Bronchial smooth muscle cell (primary cell): ENCODE results near the gene AGER. TPM values are rescaled to one million over a fixed set of nuclear protein-coding genes. Genes with fewer than 3 reads are reported as not detected.

Experiments
- total RNA-seq: library from RNA; depleted of rRNA; stranded (reverse); fragments of >200 nt; gene quantifications from 2 replicates; pipeline ENCODE4 v1.2.1, GENCODE V29; 2014

The AGER gene
- 0.16 and 0.17 TPM in 2 replicates for total RNA-seq

GRCh38 chr6:32184084-32184640 is at the start of gene AGER:
AGER (minus strand) TSS chr6:32184253; CDS start chr6:32184222, 31 bp downstream.

GRCh38 chr6:32223258-32224235 is 39.5 kb upstream of the AGER start, which contains the start of gene NOTCH4:
NOTCH4 (minus strand) TSS chr6:32224067; CDS start chr6:32223928, 139 bp downstream.

GRCh38 chr6:32192608-32193039 is 8.6 kb upstream of the AGER start, which contains the start of gene GPSM3:
GPSM3 (minus strand) TSS chr6:32192643; CDS start chr6:32192513, 130 bp downstream.

GRCh38 chr6:32190054-32190851 is 6.2 kb upstream of the AGER start, which contains the start of gene PBX2:
PBX2 (minus strand) TSS chr6:32190202; CDS start chr6:32189915, 287 bp downstream.

GRCh38 chr6:32177788-32178546 is 6.1 kb downstream of the AGER start, which contains the start of gene RNF5:
RNF5 (plus strand) TSS chr6:32178405; CDS start chr6:32178512, 107 bp downstream.

GRCh38 chr6:32175711-32176475 is 8.2 kb downstream of the AGER start, which contains the start of gene AGPAT1:
AGPAT1 (minus strand) TSS chr6:32176084; CDS start chr6:32171496, 4,588 bp downstream.

GRCh38 chr6:32164295-32164694 is 19.8 kb downstream of the AGER start, which contains the start of gene EGFL8:
EGFL8 (plus strand) TSS chr6:32164595; CDS start chr6:32166166, 1,571 bp downstream.

GRCh38 chr6:32153564-32154513 is 30.2 kb downstream of the AGER start, which contains the start of gene PPT2:
PPT2 (plus strand) TSS chr6:32154141; CDS start chr6:32154595, 454 bp downstream.

GRCh38 chr6:32151863-32152768 is 31.9 kb downstream of the AGER start, which contains the start of gene PRRT1:
PRRT1 (minus strand) TSS chr6:32151939; CDS start chr6:32151827, 112 bp downstream.

Other genes with a start within 250 kb of the AGER start
- gene CFB, start 238.2 kb downstream of the AGER start, total RNA-seq, result 33.7 and 56.8 TPM in 2 replicates
- gene NELFE, start 225.3 kb downstream of the AGER start, total RNA-seq, result 81.3 and 85.3 TPM in 2 replicates
- 55.6 and 56.4 TPM in 2 replicates for gene SKIC2, start 225.1 kb downstream of the AGER start, total RNA-seq
- 7.7 and 8.2 TPM in 2 replicates for gene DXO, start 212.1 kb downstream of the AGER start, total RNA-seq
- 13.1 and 13.6 TPM in 2 replicates for gene C4A, start 202.2 kb downstream of the AGER start, total RNA-seq
- 8.8 and 15.4 TPM in 2 replicates for gene C4B, start 169.5 kb downstream of the AGER start, total RNA-seq
- gene CYP21A2, start 145.8 kb downstream of the AGER start, total RNA-seq, result under 0.01 TPM in 1 of 2 replicates, not detected in the other
- 10.6 and 39.2 TPM in 2 replicates for gene TNXB, start 74.9 kb downstream of the AGER start, total RNA-seq
- 10.2 and 12.0 TPM in 2 replicates for gene ATF6B, start 56.0 kb downstream of the AGER start, total RNA-seq
- gene FKBPL, start 54.0 kb downstream of the AGER start, total RNA-seq, result 7.3 and 8.9 TPM in 2 replicates
- 0.09 and 0.32 TPM in 2 replicates for gene PRRT1, start 32.3 kb downstream of the AGER start, total RNA-seq
- gene PPT2, start 30.1 kb downstream of the AGER start, total RNA-seq, result 18.6 and 39.7 TPM in 2 replicates
- gene EGFL8, start 19.7 kb downstream of the AGER start, total RNA-seq, result 1.6 and 2.4 TPM in 2 replicates
- gene AGPAT1, start 8.2 kb downstream of the AGER start, total RNA-seq, result 21.9 and 22.2 TPM in 2 replicates
- 14.4 and 15.6 TPM in 2 replicates for gene RNF5, start 5.8 kb downstream of the AGER start, total RNA-seq
- gene PBX2, start 5.9 kb upstream of the AGER start, total RNA-seq, result 27.9 and 31.4 TPM in 2 replicates
- 0.17 and 0.95 TPM in 2 replicates for gene GPSM3, start 8.4 kb upstream of the AGER start, total RNA-seq
- gene NOTCH4, start 39.8 kb upstream of the AGER start, total RNA-seq, result 0.77 and 0.79 TPM in 2 replicates
- gene TSBP1, start 187.7 kb upstream of the AGER start, total RNA-seq, result not detected in 2 replicates
- not detected in 2 replicates for gene BTNL2, start 222.9 kb upstream of the AGER start, total RNA-seq